Gastrocnemius medialis (tissue), 4 donors: ENCODE measurements around the gene KLF11.

Source experiments
- POLR2A ChIP-seq, 2 donors: fragments of 450-650 bp; IDR thresholded peaks; one replicate each; pipeline ENCODE4 v1.6.1; 2017; ENCODE audit warnings: antibody characterized with exemption in 2 of 2, mild to moderate bottlenecking in 2 of 2, moderate library complexity in 2 of 2
- TF ChIP-seq, protein P1 (sequence below), 5 experiments: fragments of 450-650 bp in 3 of 5; fragments of 200-600 bp in 2 of 5; sonication (generic) in 2 of 5; IDR thresholded peaks in 4 of 5; conservative IDR thresholded peaks in 1 of 5; 1 replicate in 4 of 5; 2 replicates in 1 of 5; pipeline ENCODE4 v1.5.1; 2016 to 2019; ENCODE audit warnings: antibody characterized with exemption in 5 of 5, mild to moderate bottlenecking in 3 of 5, moderate library complexity in 3 of 5

DNA sequence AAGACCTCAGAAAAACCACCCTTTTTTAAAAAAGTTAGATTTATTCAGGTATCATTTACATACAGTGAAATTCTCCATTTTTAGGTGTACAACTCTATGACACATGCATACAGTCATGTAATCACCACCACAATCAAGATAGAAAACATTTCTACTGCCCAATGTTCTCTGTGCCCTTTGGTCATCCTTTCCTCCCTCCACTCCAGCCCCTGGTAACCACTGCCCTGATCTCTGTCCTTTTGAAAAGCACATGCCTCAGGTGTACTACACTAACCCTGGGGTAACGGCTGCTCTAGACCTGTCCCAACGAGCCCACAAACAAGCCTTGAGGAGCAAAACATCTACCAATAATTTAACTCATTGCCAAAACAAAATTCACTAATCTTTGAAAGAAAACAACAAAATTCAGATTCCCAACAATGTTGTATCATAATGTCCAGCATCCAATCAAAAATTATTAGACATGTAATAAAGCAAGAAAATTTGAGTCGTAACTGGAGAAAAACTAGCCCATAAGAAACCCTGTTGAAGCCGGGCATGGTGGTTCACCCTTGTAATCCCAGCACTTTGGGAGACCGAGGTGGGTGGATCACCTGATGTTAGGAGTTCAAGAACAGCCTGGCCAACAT is 25.9 kb upstream of the KLF11 start:
- TF ChIP-seq, protein P1, sequence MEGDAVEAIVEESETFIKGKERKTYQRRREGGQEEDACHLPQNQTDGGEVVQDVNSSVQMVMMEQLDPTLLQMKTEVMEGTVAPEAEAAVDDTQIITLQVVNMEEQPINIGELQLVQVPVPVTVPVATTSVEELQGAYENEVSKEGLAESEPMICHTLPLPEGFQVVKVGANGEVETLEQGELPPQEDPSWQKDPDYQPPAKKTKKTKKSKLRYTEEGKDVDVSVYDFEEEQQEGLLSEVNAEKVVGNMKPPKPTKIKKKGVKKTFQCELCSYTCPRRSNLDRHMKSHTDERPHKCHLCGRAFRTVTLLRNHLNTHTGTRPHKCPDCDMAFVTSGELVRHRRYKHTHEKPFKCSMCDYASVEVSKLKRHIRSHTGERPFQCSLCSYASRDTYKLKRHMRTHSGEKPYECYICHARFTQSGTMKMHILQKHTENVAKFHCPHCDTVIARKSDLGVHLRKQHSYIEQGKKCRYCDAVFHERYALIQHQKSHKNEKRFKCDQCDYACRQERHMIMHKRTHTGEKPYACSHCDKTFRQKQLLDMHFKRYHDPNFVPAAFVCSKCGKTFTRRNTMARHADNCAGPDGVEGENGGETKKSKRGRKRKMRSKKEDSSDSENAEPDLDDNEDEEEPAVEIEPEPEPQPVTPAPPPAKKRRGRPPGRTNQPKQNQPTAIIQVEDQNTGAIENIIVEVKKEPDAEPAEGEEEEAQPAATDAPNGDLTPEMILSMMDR (IDR thresholded peaks at IDR 0.05 in 4 of 5, conservative IDR thresholded peaks at IDR 0.05 in 1 of 5), result no peak
- TF ChIP-seq POLR2A (IDR thresholded peaks at IDR 0.05), result no peak
